NOMO-1 treated with DMSO at 0.1 percent for 48 hours (cell line): Measurements from ENCODE around the gene FGD1.

ENCODE experiments used
- DNase-seq: peaks from one replicate; lab custom pipeline; 2025; ENCODE audit not compliant: unreplicated experiment; lab: John Stamatoyannopoulos, UW

The FGD1 gene

DNA sequence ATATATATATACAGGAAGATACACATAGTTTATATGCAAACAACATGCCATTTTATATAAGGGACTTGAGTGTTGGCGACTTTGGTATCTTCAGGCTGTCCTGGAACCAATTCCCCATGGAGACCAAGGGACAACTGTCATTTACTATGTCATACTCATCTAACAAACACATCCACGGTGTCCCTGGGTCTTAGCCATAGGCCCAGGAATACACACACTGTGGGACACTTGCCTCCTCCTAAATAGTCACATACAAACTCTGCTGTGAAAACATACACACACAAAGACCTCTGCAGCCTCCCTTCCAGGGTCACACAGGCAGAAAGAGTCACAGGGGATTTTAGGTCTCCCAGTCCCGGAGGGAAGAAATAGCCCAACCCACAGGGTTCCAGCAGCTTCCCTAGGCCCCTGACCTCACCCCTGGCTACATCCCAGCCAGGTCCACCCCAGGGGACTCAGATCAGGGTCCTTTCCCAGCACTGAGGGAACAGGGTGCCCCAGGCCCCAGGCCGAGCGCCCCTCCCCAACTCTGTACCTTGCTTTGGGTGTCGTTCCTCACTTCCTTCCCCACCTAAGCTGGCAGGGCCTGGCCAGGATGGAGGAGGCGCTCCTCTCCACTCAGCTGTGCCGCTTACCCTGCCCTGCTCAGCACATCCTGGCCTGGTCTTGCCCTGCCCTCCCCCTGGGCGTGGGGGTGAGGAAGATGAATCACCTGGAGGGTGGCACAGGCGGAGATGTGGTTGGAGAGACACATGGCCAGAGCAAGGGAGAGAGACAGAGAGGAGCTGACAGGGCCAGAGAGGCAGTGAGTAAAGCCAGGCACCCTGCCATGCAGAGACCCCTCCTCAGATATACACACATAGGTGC lies 21.8 kb downstream of the FGD1 start:
- DNase-seq, result no peak

DNA sequence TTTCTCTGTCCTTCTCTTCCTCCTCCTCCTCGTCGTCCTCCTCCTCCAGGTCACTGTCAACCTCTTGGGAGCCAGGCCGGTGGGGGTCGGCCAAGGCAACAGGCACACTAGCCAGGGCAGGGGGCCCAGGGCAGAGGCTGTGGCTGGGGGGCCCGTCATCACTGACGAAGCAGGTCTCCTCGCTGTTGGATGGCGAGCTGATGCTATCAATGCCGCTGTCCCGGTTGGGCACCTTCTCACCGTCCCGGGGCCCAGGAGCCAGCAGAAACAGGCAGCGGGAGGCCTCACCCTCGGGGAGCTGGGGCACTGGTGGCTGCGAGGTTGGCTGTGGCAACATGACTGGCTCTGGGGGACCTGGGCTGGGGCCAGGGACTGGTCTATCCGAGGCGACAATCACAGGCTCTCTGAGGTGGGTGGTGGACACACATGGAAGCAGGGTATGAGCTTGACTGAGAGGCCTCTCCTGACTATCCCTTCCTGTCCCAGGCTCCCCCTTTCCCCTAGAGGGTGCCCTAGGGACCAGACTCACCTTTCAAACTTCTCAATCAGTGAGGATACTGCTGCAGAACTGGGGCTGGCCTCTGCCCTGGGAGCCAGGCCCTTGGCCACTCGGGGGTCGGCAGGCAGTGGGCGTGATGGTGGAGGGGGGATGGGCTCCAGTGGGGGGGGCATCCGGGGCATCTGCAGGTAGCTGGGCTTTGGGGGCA lies 25.8 kb downstream of the FGD1 start:
- DNase-seq, result no peak

DNA sequence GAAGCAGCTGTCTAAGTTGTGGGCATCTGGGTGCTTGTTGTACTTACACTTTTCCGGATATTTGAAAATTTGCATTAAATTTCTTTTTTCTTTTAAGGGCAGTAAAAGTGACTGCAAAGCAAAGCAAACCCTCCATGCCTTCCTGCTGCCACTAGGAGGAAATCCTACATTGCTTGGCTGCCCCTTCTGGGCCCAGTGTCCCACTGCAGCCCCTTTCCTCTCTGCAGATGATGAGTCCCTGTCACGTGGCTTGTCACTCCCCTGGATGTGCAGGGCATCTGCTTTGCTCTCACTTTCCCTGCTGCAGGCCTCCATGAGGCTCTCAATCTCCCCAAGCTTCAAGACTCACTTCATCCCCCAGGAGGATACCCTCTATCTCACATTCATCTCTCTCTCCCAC lies 43.1 kb downstream of the FGD1 start:
- no peak for DNase-seq

- no peak for DNase-seq
These were observed 46.1 kb downstream of the FGD1 start for GRCh38 chrX:54449929-54450328.

- DNase-seq, result no peak
These were observed 48.6 kb downstream of the FGD1 start for GRCh38 chrX:54447461-54447860.

GRCh38 chrX:54446084-54446483 lies 50.0 kb downstream of the FGD1 start:
- DNase-seq, result no peak

DNA sequence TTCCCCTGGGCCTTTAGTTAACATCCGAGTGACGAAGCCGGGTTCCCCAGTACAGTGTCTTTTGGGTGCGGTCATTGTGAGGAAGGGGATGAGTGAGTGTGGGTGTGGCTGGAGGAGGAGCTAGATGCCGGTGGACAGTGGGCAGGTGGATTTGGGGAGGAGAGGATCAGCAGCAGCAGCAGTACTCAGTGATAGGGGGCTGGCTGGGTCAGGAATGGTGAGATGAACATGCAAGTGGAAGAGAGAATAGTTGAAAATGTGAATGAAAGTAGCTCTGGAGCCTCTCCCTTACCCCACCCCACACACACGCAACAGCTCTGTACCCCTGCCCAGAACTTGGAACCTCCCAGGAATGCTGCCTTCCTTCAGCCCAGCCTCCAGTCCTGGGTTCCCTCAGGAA lies 51.3 kb downstream of the FGD1 start:
- no peak for DNase-seq

DNA sequence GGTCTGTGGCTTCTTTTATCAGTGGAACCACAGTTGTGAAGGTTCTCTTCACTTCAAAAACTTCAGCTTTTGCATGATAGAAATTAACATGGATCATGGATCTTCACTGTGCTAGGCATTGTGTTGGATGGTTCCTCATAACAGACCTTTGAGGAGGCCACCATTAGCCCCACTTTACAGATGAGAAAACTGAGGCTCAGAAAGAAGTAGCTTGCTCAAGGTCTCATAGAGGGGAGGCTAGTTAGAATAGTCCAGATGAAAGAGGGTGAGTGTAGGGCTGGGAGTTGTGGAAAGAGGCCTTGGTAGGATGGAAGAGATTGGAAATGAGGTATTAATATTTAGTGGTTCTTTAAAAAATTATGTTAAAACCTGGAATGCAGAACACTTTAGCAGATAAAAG lies 53.2 kb downstream of the FGD1 start:
- no peak for DNase-seq

- DNase-seq, result peak; percentile 79
These were observed 55.8 kb downstream of the FGD1 start, which contains the start of gene TSR2 for GRCh38 chrX:54439960-54440871. TSR2 (plus strand) TSS chrX:54440404; CDS start chrX:54440422, 18 bp downstream.

GRCh38 chrX:54435121-54435520 lies 60.9 kb downstream of the FGD1 start:
- DNase-seq, result no peak

DNA sequence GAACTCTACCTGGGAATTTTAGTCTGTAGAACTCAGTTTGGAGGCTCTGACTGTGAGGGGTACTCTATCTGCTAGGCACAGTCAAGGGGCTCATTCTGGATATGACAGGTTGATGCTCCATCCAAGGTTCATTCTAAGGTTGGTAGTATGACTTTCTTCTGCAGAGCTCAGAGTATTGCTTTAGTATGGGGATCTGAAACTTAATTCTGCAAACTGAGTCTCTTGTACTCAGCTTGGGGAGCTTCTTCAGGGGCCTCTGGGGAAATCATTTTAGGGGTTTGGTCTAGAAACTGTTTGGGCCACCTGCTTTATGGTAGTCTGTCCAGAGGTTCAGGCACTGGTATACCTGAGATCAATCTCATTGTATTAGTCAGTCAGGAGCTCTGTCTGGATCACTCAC lies 65.5 kb downstream of the FGD1 start:
- no peak for DNase-seq

- DNase-seq, result no peak
These were observed 68.1 kb downstream of the FGD1 start for GRCh38 chrX:54427837-54428424.

- DNase-seq, result no peak
These were observed 72.7 kb downstream of the FGD1 start for GRCh38 chrX:54423161-54423888.

DNA sequence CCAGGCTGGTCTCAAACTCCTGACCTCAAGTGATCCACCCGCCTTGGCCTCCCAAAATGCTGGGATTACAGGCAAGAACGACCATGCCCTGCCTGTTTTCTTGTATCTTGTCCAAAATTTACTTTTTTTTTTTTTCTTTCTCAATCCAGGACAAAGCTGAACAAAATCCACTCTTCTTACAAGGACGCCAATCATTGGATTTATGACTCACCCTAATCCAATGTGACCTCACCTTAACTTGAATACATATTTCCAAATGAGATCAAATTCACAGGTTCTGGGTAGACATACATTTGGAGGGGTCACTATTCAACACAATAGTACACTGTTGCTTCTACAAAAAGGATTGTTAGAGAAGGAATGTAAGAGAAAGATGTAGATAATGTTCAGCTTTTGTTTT lies 73.9 kb downstream of the FGD1 start:
- no peak for DNase-seq

- DNase-seq, result no peak
These were observed 76.3 kb downstream of the FGD1 start for GRCh38 chrX:54419559-54420302.

- DNase-seq, result no peak
These were observed 79.1 kb downstream of the FGD1 start for GRCh38 chrX:54416965-54417364.

DNA sequence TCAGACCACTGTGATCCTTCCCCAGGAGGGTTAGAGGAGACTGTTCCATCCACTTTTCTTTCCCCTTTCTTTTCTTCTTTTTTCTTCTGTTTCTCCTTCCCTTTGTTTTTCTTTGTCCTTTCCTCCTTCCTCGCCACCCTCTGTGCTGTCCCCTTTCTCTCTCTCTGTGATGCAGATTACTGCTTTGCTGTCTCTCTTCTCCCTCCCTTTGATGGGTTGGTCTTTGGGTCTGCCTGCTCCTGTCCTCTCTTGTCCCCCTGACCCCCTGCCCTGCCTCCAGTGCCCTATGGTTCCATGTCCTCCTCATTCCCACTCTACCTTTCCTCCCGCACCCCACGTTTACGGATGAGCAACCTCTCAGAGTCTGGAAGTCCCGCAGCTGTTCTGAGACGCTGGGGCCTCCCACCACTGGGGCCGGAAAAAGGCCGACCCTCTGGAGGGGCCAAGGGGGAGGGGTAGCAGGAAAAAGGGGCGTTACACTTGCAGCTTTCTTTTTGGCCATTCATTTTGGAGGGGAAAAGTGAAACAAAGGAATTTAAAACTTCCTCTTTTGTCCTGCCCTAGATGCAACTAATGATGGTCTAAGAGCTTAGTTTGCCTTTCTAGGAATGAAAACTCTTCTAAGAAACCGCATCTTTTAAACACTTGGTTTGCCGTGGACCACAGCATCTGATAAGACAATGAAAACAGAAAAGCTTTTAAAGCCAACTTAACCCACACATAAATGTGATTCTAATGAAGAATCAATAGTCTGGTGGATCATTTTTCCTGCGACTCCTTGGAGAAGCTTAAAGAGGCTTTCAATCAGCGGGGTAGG lies 80.3 kb downstream of the FGD1 start:
- no peak for DNase-seq

GRCh38 chrX:54413753-54414152 lies 82.3 kb downstream of the FGD1 start:
- peak; percentile 68 for DNase-seq

- no peak for DNase-seq
These were observed 84.3 kb downstream of the FGD1 start for GRCh38 chrX:54411732-54412131.
